GM19463 (cell line): ENCODE results near the gene TDRD9.

Experiments used
- ATAC-seq: cut with Tn5 transposase; IDR thresholded peaks from one replicate; pipeline ENCODE4 v1.9.1; 2021; ENCODE audit warnings: mild to moderate bottlenecking, moderate library complexity; ENCODE audit not compliant: unreplicated experiment

TDRD9 gene

DNA sequence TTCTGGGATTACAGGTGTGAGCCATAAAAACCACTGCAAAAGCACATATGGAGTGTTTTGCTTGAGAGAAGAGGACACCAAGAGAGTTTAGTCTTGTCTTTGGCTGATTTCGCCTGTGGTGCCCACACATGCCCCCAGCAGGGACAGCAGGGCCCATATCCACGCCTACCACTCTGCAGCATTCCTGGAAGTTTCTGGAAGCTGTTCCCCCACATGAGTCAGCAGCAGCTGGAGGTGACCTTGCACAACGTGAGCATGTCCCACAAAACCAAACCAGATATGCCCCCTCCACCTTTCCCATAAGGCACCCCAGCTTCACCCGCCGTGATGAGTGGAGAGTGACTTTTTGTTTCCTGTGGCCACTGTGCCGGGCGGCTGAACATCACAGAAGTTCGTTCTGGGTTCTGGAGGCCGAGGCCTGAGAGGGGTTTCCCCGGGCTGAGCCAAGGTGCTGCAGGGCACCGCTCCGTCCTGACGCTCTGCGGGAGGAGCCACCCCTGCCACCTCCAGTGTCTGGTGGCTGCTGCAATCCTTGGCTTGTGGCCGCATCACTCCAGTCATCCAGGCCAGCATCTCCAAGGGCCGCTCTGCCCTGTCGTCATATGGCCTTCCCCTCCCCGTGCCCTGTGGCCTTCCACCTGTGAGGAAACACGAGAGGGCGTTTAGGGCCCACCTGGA, 162.0 kb downstream of the TDRD9 start:
- no peak for ATAC-seq

- ATAC-seq = no peak
These were observed 163.0 kb downstream of the TDRD9 start for GRCh38 chr14:104091061-104091926.

GRCh38 chr14:104091927-104092771, 163.9 kb downstream of the TDRD9 start:
- ATAC-seq = no peak

GRCh38 chr14:104092931-104093365, 164.7 kb downstream of the TDRD9 start:
- no peak for ATAC-seq

- no peak for ATAC-seq
These were observed 165.3 kb downstream of the TDRD9 start for GRCh38 chr14:104093366-104094055.

GRCh38 chr14:104094056-104094708, 165.9 kb downstream of the TDRD9 start:
- no peak for ATAC-seq

GRCh38 chr14:104094709-104095425, 166.6 kb downstream of the TDRD9 start:
- ATAC-seq = no peak

DNA sequence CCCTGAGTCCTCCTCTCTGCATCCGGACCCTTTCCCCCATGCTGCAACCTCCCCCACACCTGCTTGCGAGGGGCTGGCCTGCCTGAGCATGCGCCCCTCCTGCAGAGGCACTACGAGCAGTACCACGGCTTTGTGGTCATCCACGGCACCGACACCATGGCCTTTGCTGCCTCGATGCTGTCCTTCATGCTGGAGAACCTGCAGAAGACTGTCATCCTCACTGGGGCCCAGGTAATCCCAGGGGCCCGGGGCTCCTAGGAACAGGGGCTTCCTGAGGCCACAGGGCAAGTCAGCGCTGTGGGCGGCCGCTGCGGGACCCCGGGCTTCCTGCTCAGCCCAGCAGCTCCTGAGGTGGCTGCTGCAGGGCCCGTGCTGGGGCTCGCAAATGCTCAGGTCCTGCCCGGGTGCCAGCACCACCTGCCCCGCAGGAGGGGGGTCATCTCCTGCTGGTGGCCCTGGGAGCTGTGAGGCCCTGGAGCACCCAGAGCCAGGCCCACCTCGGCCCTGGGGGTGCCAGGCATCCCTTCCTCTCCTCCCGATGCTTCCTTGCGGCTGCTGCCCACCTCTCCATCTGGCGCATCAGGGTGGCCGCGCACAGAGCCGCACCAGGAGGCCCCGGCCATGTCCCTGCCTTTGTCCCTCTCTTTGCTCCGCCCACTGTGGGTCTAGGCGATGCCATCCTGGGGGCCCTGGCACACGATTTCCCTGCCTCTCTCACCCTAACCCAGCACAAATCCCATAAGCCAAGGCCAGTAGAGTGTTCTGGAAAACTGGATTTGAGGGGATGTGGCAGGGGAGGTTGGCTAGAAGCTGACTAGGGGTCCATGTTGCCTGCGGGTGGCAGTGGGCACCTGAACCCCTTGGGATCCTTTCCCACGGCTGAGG, 167.4 kb downstream of the TDRD9 start:
- no peak for ATAC-seq

GRCh38 chr14:104096318-104096717, 168.1 kb downstream of the TDRD9 start:
- no peak for ATAC-seq

GRCh38 chr14:104096751-104097700, 168.8 kb downstream of the TDRD9 start:
- no peak for ATAC-seq

DNA sequence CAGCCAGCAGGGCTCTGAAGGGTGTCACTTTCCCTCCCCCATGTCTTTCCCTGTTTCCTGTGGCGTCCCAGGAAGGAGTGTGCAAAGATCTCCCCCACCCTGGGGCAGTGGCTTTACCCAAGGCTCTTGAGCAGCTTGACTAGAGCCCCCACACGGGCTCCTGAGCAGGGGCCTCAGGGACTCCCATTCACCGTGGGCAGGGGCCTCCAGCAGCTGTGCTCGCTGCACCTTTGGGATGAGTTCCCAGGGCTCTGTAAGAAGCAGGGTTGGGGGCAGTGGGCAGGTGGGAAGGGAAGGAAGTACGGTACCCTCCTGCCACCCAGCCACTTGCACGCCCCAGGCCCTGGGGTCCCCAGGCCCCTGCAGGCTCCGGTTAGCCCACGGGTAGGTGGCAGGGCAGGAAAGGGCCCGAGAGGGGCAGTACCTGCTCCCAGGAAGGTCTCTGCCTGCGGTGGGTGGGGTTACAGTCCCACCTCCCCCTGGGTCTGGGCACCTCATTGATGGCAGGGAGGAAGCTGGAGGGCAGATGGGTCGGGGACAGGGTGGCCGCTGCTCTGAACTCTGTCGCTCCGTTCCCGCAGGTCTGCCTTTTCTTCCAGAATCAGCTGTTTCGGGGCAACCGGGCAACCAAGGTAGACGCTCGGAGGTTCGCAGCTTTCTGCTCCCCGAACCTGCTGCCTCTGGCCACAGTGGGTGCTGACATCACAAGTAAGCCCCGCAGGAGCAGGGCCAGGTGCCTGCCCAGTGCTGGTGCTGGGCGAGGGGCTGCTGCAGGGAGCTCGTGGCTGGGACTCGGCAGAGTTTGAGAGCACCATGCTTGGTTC, 170.2 kb downstream of the TDRD9 start:
- no peak for ATAC-seq

DNA sequence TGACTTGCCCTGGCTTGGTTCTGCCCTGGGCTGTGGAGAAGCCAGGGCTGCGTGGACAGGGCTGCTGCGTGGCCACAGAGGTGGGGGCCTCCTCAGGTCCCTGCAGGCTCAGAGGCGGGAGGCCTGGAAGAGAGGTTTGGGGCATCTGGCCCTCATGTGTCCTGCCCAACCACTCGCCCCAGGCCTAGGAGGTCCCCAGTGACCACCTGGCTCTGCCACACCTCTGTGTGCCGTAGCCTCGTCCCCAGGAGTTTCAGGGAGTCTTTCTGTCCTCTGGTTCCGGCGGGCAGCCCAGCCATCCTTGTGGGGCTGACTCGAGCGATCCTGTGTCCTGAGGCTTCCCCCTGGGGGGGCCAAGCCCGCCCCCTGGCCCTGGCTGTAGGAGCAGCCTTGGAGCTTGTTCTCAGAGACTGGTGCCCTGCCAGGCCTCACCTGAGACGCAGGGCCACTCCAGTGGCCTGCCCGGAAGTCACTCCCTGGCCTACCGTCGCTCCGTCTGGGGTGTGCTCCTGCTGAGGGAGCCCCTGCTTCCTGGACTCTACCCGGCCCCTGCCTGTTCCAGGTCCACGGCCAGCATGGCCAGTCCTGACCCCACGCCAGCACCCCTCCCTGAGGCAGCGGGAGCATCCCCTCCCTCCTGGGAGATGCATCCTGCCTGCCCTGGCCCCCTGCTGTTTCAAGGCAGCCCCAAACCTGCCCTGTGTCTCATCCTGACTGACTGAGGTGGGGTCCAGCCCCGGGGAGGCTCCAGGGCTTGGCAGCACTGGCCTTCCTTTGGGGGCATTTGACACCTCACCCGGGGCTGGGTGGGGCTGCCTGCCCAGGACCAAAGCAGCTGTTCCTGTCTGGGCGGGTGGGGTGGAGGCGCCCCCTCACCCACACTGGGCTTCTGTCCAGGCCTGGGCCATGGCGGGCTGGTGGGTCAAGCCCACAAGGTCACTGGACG, 171.1 kb downstream of the TDRD9 start:
- no peak for ATAC-seq

DNA sequence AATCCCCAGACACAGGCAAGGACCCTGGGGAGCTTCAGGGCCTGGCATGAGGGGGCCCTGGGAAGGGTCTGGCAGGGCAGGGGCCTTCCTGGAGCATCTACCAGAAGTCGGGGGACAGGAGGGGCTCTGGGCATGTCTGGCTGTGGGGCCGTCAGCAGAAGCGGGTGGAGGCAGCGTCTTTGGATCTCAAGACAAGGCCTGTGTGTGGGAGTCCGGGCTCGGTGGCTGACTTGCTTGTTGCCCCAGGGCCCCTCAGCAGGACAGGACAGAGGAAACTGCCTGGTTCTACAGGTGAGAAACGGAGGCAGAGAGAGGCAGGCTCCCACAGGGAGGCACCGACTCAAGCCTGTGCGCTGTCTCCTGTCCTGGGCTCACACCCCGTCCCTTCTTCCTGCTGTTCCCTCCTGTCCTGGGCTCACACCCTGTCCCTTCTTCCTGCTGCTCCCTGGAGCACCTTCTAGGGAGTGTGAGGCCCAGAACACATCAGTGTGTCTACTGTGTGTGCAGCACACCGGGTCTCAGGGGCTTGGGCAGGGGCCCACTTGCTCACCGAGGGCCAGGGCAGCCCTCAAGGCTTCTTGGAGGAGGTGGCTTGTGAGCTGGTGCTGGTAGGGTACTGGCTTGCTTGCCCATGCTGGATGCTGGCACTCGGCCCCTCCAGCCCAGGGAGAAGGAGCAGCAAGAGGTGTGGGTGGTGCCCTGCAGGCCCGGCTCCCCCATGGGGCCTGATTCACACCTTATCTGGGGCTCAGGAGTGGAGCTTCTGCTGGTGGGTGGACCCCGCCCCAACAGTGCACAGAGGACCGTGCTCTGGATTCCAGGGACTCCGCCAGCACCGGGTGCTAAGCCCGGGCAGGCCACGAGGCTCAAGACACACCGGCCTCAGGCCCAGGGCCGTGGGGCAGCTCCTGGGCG, 172.2 kb downstream of the TDRD9 start:
- no peak for ATAC-seq

GRCh38 chr14:104101086-104101621, 172.9 kb downstream of the TDRD9 start:
- no peak for ATAC-seq
